GM10266 (cell line): Measurements from ENCODE around the gene COL28A1.

Source experiments
- DNase-seq: peaks from one replicate; pipeline ENCODE4 v3.0.0; 2012; ENCODE audit errors: extremely low spot score
- TF ChIP-seq, protein P1 (sequence below): IDR thresholded peaks from 2 replicates; pipeline ENCODE4 v1.5.1; 2012; ENCODE audit warnings: mild to moderate bottlenecking, low read depth; ENCODE audit not compliant: control insufficient read depth, insufficient read depth; ENCODE audit errors: missing control alignments

COL28A1 gene

DNA sequence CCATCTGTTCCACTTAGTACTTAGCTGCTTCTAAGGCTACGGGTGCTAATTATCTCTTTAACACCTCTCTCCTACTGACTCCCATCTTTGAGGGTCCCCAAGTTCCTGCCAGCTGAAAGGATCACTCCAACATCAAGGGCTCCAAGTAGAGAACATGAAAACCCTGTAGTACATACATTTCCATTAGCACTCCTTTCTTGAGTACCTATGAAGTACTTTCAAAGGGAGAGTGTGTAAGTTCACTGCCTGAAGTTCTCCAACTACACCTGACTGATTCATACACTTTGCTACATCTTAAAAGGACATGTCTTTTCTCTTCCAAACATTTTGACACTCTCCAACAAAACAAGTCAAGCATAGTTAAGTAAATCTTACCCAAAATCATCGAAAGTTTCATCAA lies 113.8 kb downstream of the COL28A1 start:
- TF ChIP-seq, protein P1, sequence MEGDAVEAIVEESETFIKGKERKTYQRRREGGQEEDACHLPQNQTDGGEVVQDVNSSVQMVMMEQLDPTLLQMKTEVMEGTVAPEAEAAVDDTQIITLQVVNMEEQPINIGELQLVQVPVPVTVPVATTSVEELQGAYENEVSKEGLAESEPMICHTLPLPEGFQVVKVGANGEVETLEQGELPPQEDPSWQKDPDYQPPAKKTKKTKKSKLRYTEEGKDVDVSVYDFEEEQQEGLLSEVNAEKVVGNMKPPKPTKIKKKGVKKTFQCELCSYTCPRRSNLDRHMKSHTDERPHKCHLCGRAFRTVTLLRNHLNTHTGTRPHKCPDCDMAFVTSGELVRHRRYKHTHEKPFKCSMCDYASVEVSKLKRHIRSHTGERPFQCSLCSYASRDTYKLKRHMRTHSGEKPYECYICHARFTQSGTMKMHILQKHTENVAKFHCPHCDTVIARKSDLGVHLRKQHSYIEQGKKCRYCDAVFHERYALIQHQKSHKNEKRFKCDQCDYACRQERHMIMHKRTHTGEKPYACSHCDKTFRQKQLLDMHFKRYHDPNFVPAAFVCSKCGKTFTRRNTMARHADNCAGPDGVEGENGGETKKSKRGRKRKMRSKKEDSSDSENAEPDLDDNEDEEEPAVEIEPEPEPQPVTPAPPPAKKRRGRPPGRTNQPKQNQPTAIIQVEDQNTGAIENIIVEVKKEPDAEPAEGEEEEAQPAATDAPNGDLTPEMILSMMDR = no peak
- no peak for DNase-seq

DNA sequence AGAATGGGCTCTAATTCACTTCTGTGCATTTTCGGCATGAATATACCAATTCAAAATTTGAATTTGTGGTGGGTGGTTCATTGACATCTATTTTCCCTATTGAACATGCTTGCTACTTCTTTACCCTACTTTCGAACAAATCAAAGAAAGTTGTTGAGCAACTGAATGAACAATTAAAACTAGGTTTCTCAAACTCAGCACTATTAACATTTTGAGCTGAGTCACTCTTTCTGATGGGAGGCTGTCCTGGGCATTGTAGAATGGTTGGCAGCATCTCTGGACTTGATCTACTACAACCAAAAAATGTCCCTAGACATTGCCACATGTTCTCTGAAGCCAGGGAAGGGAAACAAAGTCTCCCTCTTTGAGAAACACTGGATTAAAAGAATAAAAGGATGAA lies 116.7 kb downstream of the COL28A1 start:
- no peak for DNase-seq
- TF ChIP-seq, protein P1 = no peak

DNA sequence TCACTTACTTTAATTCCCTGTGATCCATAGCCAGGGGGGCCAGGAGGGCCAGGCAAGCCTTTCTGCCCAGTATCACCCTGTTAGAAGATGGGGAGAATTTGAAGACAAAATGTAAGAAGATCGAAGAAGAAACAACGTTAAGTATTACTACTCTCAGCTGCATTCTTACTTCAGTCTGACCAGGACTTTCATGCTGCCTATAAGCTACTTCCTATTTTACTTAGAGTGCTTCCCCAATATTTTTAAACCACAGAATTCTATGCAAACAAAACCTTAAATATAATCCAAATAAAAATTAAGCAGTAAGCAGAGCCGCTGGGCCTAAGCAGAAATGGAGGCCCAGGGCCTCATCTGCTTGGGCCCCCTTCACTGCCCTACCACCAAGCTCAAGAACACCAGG lies 117.8 kb downstream of the COL28A1 start:
- TF ChIP-seq, protein P1 = no peak
- no peak for DNase-seq

- DNase-seq = no peak
These were observed 118.3 kb downstream of the COL28A1 start for GRCh38 chr7:7417414-7417813.

DNA sequence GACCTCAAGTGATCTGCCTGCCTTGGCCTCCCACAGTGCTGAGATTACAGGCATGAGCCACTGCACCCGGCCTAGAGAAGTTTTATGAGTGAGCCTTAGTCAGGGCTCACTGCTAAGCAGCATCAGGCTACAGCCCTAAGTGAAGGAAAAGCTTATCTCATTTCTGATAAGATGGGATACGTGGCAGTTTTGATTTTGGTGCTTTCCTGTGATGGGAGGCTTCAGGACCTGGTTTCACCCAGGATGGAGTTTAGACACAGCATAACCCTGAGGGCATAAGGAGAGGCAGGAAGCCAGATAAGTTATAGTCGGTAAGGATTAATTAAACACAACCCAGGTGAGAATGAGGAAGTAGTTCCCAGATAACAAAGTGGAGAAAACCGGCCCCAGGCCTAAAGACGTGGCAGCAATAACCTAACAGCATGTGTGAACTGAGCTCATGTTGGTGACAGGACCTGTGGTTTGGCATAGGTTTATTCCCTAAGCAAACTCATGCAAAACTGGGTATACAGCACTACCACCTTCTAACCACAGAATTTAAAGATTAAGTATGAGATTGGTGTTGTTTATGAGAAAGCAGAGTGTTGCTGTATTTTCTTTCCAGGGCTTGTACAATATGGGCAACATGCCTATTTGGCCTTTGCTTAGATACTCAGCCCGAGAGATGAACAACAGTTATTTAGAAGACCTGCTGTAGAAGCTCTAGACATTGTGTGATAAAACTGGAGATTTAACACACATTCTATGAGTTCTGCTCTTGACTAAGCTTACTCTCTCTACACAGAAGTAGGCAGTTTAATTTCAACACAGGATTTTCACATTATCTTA lies 119.4 kb downstream of the COL28A1 start:
- DNase-seq = no peak
- TF ChIP-seq, protein P1 = no peak

More at GRCh38 chr7:7417414-7417813, 118.3 kb downstream of the COL28A1 start:
- TF ChIP-seq, protein P1 = no peak

- TF ChIP-seq, protein P1 = no peak
- no peak for DNase-seq
These were observed 120.7 kb downstream of the COL28A1 start for GRCh38 chr7:7414791-7415603.
